CD8-positive, alpha-beta memory T cell (primary cell): ENCODE data around the gene BID. TPM values are rescaled to one million over a fixed set of nuclear protein-coding genes. Genes with fewer than 3 reads are reported as not detected.

ENCODE experiments used
- CTCF ChIA-PET: fragments of 350-600 bp; sonication (Branson Sonifier 250); formaldehyde crosslinking; loops from one replicate; lab custom pipeline; 2021; ENCODE audit warnings: antibody characterized with exemption; lab: Charles Lee
- POLR2A ChIA-PET: fragments of 350-600 bp; sonication (Branson Sonifier 250); formaldehyde crosslinking; loops from one replicate; lab custom pipeline; 2021; ENCODE audit warnings: antibody characterized with exemption; lab: Charles Lee
- DNase-seq, 5 donors: peaks; one replicate each; pipeline versions ENCODE4 v3.0.0 to v3.0.0-alpha.2; 2020 to 2022; ENCODE audit warnings: mixed read lengths in 1 of 5
- H3K27ac ChIP-seq: one replicate; pipeline ENCODE4 v1.7.0; 2013; ENCODE audit warnings: low read depth, mild to moderate bottlenecking, low read length, moderate library complexity
- H3K27me3 ChIP-seq: 2 replicates; pipeline ENCODE4 v1.7.0; 2013; ENCODE audit warnings: low read length, mild to moderate bottlenecking; ENCODE audit not compliant: insufficient read depth, poor library complexity, severe bottlenecking
- H3K36me3 ChIP-seq: 2 replicates; pipeline ENCODE4 v1.7.0; 2013; ENCODE audit warnings: mild to moderate bottlenecking, low read length, moderate library complexity; ENCODE audit not compliant: insufficient read depth
- H3K4me1 ChIP-seq: 2 replicates; pipeline ENCODE4 v1.7.0; 2013; ENCODE audit warnings: mild to moderate bottlenecking, low read length, moderate library complexity; ENCODE audit not compliant: insufficient read depth
- H3K4me3 ChIP-seq: 2 replicates; pipeline ENCODE4 v1.7.0; 2013; ENCODE audit warnings: mild to moderate bottlenecking, low read length
- H3K9me3 ChIP-seq: 2 replicates; pipeline ENCODE4 v1.7.0; 2013; ENCODE audit warnings: mild to moderate bottlenecking, low read length
- H3K27ac Mint-ChIP-seq, 8 donors: one replicate each; pipeline ENCODE4 v1.8.0; 2020 to 2021; ENCODE audit warnings: mixed read lengths in 8 of 8, mild to moderate bottlenecking in 6 of 8, inconsistent platforms in 3 of 8, moderate library complexity in 3 of 8
- H3K27me3 Mint-ChIP-seq, 2 donors: one replicate each; pipeline ENCODE4 v1.8.0; 2020 to 2021; ENCODE audit warnings: mixed read lengths in 2 of 2, mild to moderate bottlenecking in 1 of 2, moderate library complexity in 1 of 2
- H3K36me3 Mint-ChIP-seq, 3 donors: one replicate each; pipeline ENCODE4 v1.8.0; 2020 to 2021; ENCODE audit warnings: mixed read lengths in 3 of 3, inconsistent platforms in 1 of 3, mild to moderate bottlenecking in 1 of 3
- H3K4me1 Mint-ChIP-seq, 3 donors: one replicate each; pipeline ENCODE4 v1.8.0; 2020 to 2021; ENCODE audit warnings: mixed read lengths in 3 of 3, inconsistent platforms in 1 of 3, mild to moderate bottlenecking in 1 of 3
- H3K4me3 Mint-ChIP-seq, 7 donors: one replicate each; pipeline ENCODE4 v1.8.0; 2020 to 2021; ENCODE audit warnings: mixed read lengths in 7 of 7, mild to moderate bottlenecking in 6 of 7, moderate library complexity in 4 of 7, inconsistent platforms in 2 of 7
- H3K9me3 Mint-ChIP-seq, 5 donors: one replicate each; pipeline ENCODE4 v1.8.0; 2020 to 2022; ENCODE audit warnings: mixed read lengths in 5 of 5, mild to moderate bottlenecking in 3 of 5, moderate library complexity in 2 of 5, inconsistent platforms in 1 of 5
- polyA plus RNA-seq: library from polyadenylated mRNA; unstranded; fragments of 300-500 nt; fragmentation: Illumina TruSeq; gene quantifications from one replicate; pipeline ENCODE4 v1.2.3, GENCODE V29; 2021
- total RNA-seq, 2 experiments: library from RNA; stranded (reverse); gene quantifications; one replicate each; pipeline ENCODE4 v1.2.3, GENCODE V29; 2021

Gene BID
- total and polyA plus RNA-seq, 3 experiments from 2014 or later: 11.5 to 72.5 (median 14.1) TPM

- H3K27me3 Mint-ChIP-seq: no peaks in the 10 kb centered on the region
- H3K4me3 Mint-ChIP-seq: no peak overlapping the region
- H3K27me3 ChIP-seq: no peaks in the 10 kb centered on the region
- H3K27ac ChIP-seq: no peak overlapping the region
- ChIA-PET POLR2A (no interaction called here), CTCF (no interaction called here)
- H3K9me3 ChIP-seq: no peaks in the 10 kb centered on the region
- no peak overlapping the region for H3K27ac Mint-ChIP-seq
- no peak for DNase-seq
- H3K4me1 ChIP-seq: no peaks in the 10 kb centered on the region
- no peak overlapping the region for H3K4me3 ChIP-seq
- no peaks in the 10 kb centered on the region for H3K9me3 Mint-ChIP-seq
- peaks cover 0 to 79% (median 7%) of the 10 kb centered on the region in 3 donors for H3K36me3 Mint-ChIP-seq
- no peaks in the 10 kb centered on the region for H3K36me3 ChIP-seq
- H3K4me1 Mint-ChIP-seq: no peaks in the 10 kb centered on the region
Observed at GRCh38 chr22:17807578-17808410, 33.5 kb upstream of the BID start.

- DNase-seq: no peak
- Histone ChIP-seq H3K4me3 (no peak overlapping the region), H3K9me3 (no peaks in the 10 kb centered on the region), H3K27me3 (no peaks in the 10 kb centered on the region), H3K27ac (no peak overlapping the region), H3K4me1 (no peaks in the 10 kb centered on the region), H3K36me3 (no peaks in the 10 kb centered on the region)
- POLR2A ChIA-PET: no interaction called here
- no peaks in the 10 kb centered on the region for H3K4me1 Mint-ChIP-seq
- peaks cover 0 to 77% (median 7%) of the 10 kb centered on the region in 3 donors for H3K36me3 Mint-ChIP-seq
- H3K27ac Mint-ChIP-seq: no peak overlapping the region
- H3K27me3 Mint-ChIP-seq: no peaks in the 10 kb centered on the region
- no peaks in the 10 kb centered on the region for H3K9me3 Mint-ChIP-seq
- H3K4me3 Mint-ChIP-seq: no peak overlapping the region
- CTCF ChIA-PET: no interaction called here
Observed at GRCh38 chr22:17807086-17807485, 32.8 kb upstream of the BID start.

GRCh38 chr22:17806437-17806836 lies 32.2 kb upstream of the BID start:
- Histone ChIP-seq H3K27ac (no peak overlapping the region), H3K36me3 (no peaks in the 10 kb centered on the region), H3K4me1 (no peaks in the 10 kb centered on the region), H3K9me3 (no peaks in the 10 kb centered on the region), H3K4me3 (no peak overlapping the region), H3K27me3 (no peaks in the 10 kb centered on the region)
- H3K27me3 Mint-ChIP-seq: no peaks in the 10 kb centered on the region
- no peaks in the 10 kb centered on the region for H3K4me1 Mint-ChIP-seq
- ChIA-PET CTCF (interaction anchor here (1.7 kb wide), 1 partner anchor 21 kb away, joined by 7 read pairs; no protein-coding TSS in a partner anchor), POLR2A (no interaction called here)
- H3K27ac Mint-ChIP-seq: peak overlapping the region in 1 of 8 donors; percentile 17
- no peaks in the 10 kb centered on the region for H3K9me3 Mint-ChIP-seq
- DNase-seq: no peak
- H3K36me3 Mint-ChIP-seq: peaks cover 0 to 71% (median 7%) of the 10 kb centered on the region in 3 donors
- no peak overlapping the region for H3K4me3 Mint-ChIP-seq

GRCh38 chr22:17804331-17805080 lies 30.2 kb upstream of the BID start:
- Mint-ChIP-seq H3K4me1 (no peaks in the 10 kb centered on the region), H3K36me3 (peaks cover 0 to 59% (median 5%) of the 10 kb centered on the region in 3 donors), H3K9me3 (no peaks in the 10 kb centered on the region), H3K27ac (no peak overlapping the region), H3K4me3 (peak overlapping the region in 1 of 7 donors; percentile 5), H3K27me3 (no peaks in the 10 kb centered on the region)
- ChIA-PET POLR2A (no interaction called here), CTCF (interaction anchor here (1.3 kb wide), 1 partner anchor 61 kb away, joined by 3 read pairs; no protein-coding TSS in a partner anchor)
- Histone ChIP-seq H3K27ac (no peak overlapping the region), H3K4me3 (no peak overlapping the region), H3K4me1 (no peaks in the 10 kb centered on the region), H3K36me3 (no peaks in the 10 kb centered on the region), H3K27me3 (no peaks in the 10 kb centered on the region), H3K9me3 (no peaks in the 10 kb centered on the region)
- DNase-seq: no peak

GRCh38 chr22:17803609-17804270 lies 29.5 kb upstream of the BID start:
- H3K27ac Mint-ChIP-seq: no peak overlapping the region
- CTCF ChIA-PET: no interaction called here

GRCh38 chr22:17802822-17803221 lies 28.6 kb upstream of the BID start:
- Mint-ChIP-seq H3K27ac (no peak overlapping the region), H3K9me3 (no peaks in the 10 kb centered on the region), H3K27me3 (no peaks in the 10 kb centered on the region), H3K4me3 (no peak overlapping the region), H3K36me3 (peaks cover 0 to 45% (median 5%) of the 10 kb centered on the region in 3 donors), H3K4me1 (no peaks in the 10 kb centered on the region)
- ChIA-PET CTCF (no interaction called here), POLR2A (no interaction called here)
- no peaks in the 10 kb centered on the region for H3K4me1 ChIP-seq
- H3K36me3 ChIP-seq: no peaks in the 10 kb centered on the region
- H3K27me3 ChIP-seq: no peaks in the 10 kb centered on the region
- no peak for DNase-seq
- H3K27ac ChIP-seq: no peak overlapping the region
- no peak overlapping the region for H3K4me3 ChIP-seq
- H3K9me3 ChIP-seq: no peaks in the 10 kb centered on the region

More at GRCh38 chr22:17803609-17804270, 29.5 kb upstream of the BID start:
- peaks cover 0 to 52% (median 5%) of the 10 kb centered on the region in 3 donors for H3K36me3 Mint-ChIP-seq
- no peaks in the 10 kb centered on the region for H3K27me3 Mint-ChIP-seq
- Histone ChIP-seq H3K9me3 (no peaks in the 10 kb centered on the region), H3K4me3 (no peak overlapping the region), H3K36me3 (no peaks in the 10 kb centered on the region), H3K27ac (no peak overlapping the region), H3K4me1 (no peaks in the 10 kb centered on the region), H3K27me3 (no peaks in the 10 kb centered on the region)
- no peak for DNase-seq
- H3K4me3 Mint-ChIP-seq: no peak overlapping the region
- POLR2A ChIA-PET: no interaction called here
- no peaks in the 10 kb centered on the region for H3K4me1 Mint-ChIP-seq
- no peaks in the 10 kb centered on the region for H3K9me3 Mint-ChIP-seq

- H3K27me3 ChIP-seq: no peaks in the 10 kb centered on the region
- Mint-ChIP-seq H3K4me3 (no peak overlapping the region), H3K27me3 (no peaks in the 10 kb centered on the region), H3K9me3 (no peaks in the 10 kb centered on the region), H3K36me3 (peaks cover 0 to 41% (median 5%) of the 10 kb centered on the region in 3 donors), H3K27ac (no peak overlapping the region), H3K4me1 (no peaks in the 10 kb centered on the region)
- H3K9me3 ChIP-seq: no peaks in the 10 kb centered on the region
- CTCF ChIA-PET: no interaction called here
- no peak overlapping the region for H3K27ac ChIP-seq
- POLR2A ChIA-PET: no interaction called here
- no peak for DNase-seq
- H3K36me3 ChIP-seq: no peaks in the 10 kb centered on the region
- H3K4me3 ChIP-seq: no peak overlapping the region
- no peaks in the 10 kb centered on the region for H3K4me1 ChIP-seq
Observed at GRCh38 chr22:17802411-17802810, 28.1 kb upstream of the BID start.
